ENCODE results near the gene KATNB1.

Gene KATNB1

GRCh38 chr16:57747091-57747490 lies 11.5 kb downstream of the KATNB1 start:
- Histone ChIP-seq H3K9me2 (replicated peaks; ENCODE audit: control insufficient read depth, low read length) (no peaks in the 10 kb centered on the region), H3K79me2 (ENCODE audit: control insufficient read depth, low read length) (no peaks in the 10 kb centered on the region), H3K4me1 (ENCODE audit: control insufficient read depth, low read length) (no peaks in the 10 kb centered on the region), H3K4me3 (ENCODE audit: low read length) (no peak overlapping the region), H3K4me2 (ENCODE audit: low read length) (no peak overlapping the region), H3K27ac (ENCODE audit: low read depth, low read length) (no peak overlapping the region), H3K36me3 (ENCODE audit: control insufficient read depth, low read length) (peaks cover 13% of the 10 kb centered on the region), H3F3A (ENCODE audit: control insufficient read depth, insufficient read depth) (no peaks in the 10 kb centered on the region), H3K9me3 (ENCODE audit: control insufficient read depth, insufficient read depth, low read length) (no peaks in the 10 kb centered on the region), H3K27me3 (ENCODE audit: control insufficient read depth, low read length) (no peaks in the 10 kb centered on the region), H4K20me1 (ENCODE audit: control insufficient read depth, insufficient read depth, low read depth, low read length) (no peaks in the 10 kb centered on the region)
- no peak for TF ChIP-seq EZH2phosphoT487 (IDR thresholded peaks at IDR 0.05; ENCODE audit: borderline replicate concordance, low read length)
- no peak for TF ChIP-seq CTCF (IDR thresholded peaks at IDR 0.05; ENCODE audit: low read depth, low read length, poor library complexity, severe bottlenecking)

- Histone ChIP-seq H3K27me3 (ENCODE audit: control insufficient read depth, low read length) (no peaks in the 10 kb centered on the region), H3K4me3 (ENCODE audit: low read length) (no peak overlapping the region), H3K27ac (ENCODE audit: low read depth, low read length) (no peak overlapping the region), H3K79me2 (ENCODE audit: control insufficient read depth, low read length) (no peaks in the 10 kb centered on the region), H3K4me2 (ENCODE audit: low read length) (no peak overlapping the region), H3K36me3 (ENCODE audit: control insufficient read depth, low read length) (peaks cover 9% of the 10 kb centered on the region; the same call in 1 of the 2 replicates), H3K9me2 (replicated peaks; ENCODE audit: control insufficient read depth, low read length) (no peaks in the 10 kb centered on the region), H3K4me1 (ENCODE audit: control insufficient read depth, low read length) (no peaks in the 10 kb centered on the region), H3F3A (ENCODE audit: control insufficient read depth, insufficient read depth) (no peaks in the 10 kb centered on the region), H4K20me1 (ENCODE audit: control insufficient read depth, insufficient read depth, low read depth, low read length) (no peaks in the 10 kb centered on the region), H3K9me3 (ENCODE audit: control insufficient read depth, insufficient read depth, low read length) (no peaks in the 10 kb centered on the region)
- no peak for TF ChIP-seq EZH2phosphoT487 (IDR thresholded peaks at IDR 0.05; ENCODE audit: borderline replicate concordance, low read length)
- no peak for TF ChIP-seq CTCF (IDR thresholded peaks at IDR 0.05; ENCODE audit: low read depth, low read length, poor library complexity, severe bottlenecking)
Observed at GRCh38 chr16:57747496-57747895, 11.9 kb downstream of the KATNB1 start.

- H3K4me1 ChIP-seq (ENCODE audit: control insufficient read depth, low read length): no peaks in the 10 kb centered on the region
- no peak overlapping the region for H3K4me2 ChIP-seq (ENCODE audit: low read length)
- no peaks in the 10 kb centered on the region for H3K9me2 ChIP-seq (replicated peaks; ENCODE audit: control insufficient read depth, low read length)
- no peaks in the 10 kb centered on the region for H3K27me3 ChIP-seq (ENCODE audit: control insufficient read depth, low read length)
- peaks cover 7% of the 10 kb centered on the region; the same call in 1 of the 2 replicates for H3K36me3 ChIP-seq (ENCODE audit: control insufficient read depth, low read length)
- TF ChIP-seq EZH2phosphoT487 (IDR thresholded peaks at IDR 0.05; ENCODE audit: borderline replicate concordance, low read length): no peak
- no peak for TF ChIP-seq CTCF (IDR thresholded peaks at IDR 0.05; ENCODE audit: low read depth, low read length, poor library complexity, severe bottlenecking)
- no peaks in the 10 kb centered on the region for H3K79me2 ChIP-seq (ENCODE audit: control insufficient read depth, low read length)
- H3K9me3 ChIP-seq (ENCODE audit: control insufficient read depth, insufficient read depth, low read length): no peaks in the 10 kb centered on the region
- no peak overlapping the region for H3K4me3 ChIP-seq (ENCODE audit: low read length)
- H4K20me1 ChIP-seq (ENCODE audit: control insufficient read depth, insufficient read depth, low read depth, low read length): no peaks in the 10 kb centered on the region
- no peaks in the 10 kb centered on the region for H3F3A ChIP-seq (ENCODE audit: control insufficient read depth, insufficient read depth)
- no peak overlapping the region for H3K27ac ChIP-seq (ENCODE audit: low read depth, low read length)
Observed at GRCh38 chr16:57747996-57748395, 12.4 kb downstream of the KATNB1 start.
